WI38 (cell line): ENCODE results near the gene SESTD1.
A peak's percentile ranks its signal among the peaks of the same experiment; 100 is the strongest.

Experiments
- H3K4me3 ChIP-seq: 2 replicates; pipeline ENCODE4 v1.5.1; 2011; ENCODE audit warnings: low read depth, mild to moderate bottlenecking, control low read depth, low read length
- TF ChIP-seq, protein P1 (sequence below): IDR thresholded peaks from 2 replicates; pipeline ENCODE4 v1.5.1; 2012; ENCODE audit warnings: low read depth, mild to moderate bottlenecking, control low read depth, low read length

The SESTD1 gene, protein sequence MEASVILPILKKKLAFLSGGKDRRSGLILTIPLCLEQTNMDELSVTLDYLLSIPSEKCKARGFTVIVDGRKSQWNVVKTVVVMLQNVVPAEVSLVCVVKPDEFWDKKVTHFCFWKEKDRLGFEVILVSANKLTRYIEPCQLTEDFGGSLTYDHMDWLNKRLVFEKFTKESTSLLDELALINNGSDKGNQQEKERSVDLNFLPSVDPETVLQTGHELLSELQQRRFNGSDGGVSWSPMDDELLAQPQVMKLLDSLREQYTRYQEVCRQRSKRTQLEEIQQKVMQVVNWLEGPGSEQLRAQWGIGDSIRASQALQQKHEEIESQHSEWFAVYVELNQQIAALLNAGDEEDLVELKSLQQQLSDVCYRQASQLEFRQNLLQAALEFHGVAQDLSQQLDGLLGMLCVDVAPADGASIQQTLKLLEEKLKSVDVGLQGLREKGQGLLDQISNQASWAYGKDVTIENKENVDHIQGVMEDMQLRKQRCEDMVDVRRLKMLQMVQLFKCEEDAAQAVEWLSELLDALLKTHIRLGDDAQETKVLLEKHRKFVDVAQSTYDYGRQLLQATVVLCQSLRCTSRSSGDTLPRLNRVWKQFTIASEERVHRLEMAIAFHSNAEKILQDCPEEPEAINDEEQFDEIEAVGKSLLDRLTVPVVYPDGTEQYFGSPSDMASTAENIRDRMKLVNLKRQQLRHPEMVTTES

DNA sequence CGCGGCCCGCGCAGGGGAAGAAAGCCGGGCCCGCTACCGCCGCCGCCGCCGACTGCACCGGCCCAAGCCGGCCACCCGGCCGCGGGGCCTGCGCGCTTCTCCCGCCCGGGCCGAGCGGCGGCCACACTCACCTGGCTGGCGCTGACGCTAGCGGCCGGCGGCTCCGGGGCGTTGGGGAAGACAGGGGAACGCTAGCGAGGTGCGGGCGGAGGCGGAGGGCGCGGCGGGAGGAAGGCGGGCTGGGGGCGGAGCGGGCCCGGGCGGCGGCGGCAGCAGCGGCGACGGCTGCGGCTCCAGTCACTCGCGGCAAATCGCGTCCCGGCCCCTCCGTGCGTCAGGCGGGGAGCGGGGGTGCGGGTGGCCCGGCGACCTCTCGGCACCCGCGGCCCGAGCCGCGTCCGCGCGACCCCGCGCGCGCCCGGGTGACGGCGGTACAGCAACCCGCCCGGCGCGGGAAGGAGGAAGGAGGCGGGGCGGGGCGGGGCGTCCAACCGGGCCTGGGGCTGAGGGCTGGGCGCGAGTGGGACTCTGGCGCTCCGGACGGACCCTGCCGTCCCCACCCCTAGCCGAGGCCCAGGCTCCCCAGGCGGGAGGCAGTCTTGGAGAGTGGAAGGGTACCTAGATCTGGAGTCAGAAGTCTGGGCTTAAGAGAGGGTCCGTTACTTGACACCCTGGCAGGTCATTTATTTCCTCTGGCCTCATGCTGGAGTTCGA, at the start of gene SESTD1:
SESTD1 (minus strand) TSS at position 465 of the 714 bp plus-strand sequence. CDS start 72,991 bp downstream, outside the sequence.
- peak within 1 kb of the TSS; percentile 83 for H3K4me3 ChIP-seq
- TF ChIP-seq, protein P1, sequence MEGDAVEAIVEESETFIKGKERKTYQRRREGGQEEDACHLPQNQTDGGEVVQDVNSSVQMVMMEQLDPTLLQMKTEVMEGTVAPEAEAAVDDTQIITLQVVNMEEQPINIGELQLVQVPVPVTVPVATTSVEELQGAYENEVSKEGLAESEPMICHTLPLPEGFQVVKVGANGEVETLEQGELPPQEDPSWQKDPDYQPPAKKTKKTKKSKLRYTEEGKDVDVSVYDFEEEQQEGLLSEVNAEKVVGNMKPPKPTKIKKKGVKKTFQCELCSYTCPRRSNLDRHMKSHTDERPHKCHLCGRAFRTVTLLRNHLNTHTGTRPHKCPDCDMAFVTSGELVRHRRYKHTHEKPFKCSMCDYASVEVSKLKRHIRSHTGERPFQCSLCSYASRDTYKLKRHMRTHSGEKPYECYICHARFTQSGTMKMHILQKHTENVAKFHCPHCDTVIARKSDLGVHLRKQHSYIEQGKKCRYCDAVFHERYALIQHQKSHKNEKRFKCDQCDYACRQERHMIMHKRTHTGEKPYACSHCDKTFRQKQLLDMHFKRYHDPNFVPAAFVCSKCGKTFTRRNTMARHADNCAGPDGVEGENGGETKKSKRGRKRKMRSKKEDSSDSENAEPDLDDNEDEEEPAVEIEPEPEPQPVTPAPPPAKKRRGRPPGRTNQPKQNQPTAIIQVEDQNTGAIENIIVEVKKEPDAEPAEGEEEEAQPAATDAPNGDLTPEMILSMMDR: no peak

DNA sequence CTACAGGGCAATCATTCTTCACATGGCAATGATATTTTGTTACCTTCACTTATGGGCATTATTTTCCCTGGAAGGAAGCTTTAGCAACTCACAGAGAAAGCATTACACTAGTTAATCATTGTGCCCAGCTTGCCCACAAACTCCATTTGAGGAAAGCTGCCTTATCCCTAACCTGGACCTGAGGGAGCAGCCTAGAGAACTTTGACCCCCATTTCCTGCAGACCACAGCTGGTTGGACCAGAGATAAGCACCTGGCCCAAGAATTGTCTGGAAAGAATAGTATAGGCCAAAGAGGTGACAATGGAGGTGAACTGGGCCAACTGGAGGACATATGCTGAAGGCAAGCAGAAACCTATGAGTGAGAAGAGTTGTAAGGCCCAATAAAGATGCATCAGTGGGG, 48.4 kb upstream of the SESTD1 start:
- TF ChIP-seq, protein P1: no peak
- no peak overlapping the region for H3K4me3 ChIP-seq

DNA sequence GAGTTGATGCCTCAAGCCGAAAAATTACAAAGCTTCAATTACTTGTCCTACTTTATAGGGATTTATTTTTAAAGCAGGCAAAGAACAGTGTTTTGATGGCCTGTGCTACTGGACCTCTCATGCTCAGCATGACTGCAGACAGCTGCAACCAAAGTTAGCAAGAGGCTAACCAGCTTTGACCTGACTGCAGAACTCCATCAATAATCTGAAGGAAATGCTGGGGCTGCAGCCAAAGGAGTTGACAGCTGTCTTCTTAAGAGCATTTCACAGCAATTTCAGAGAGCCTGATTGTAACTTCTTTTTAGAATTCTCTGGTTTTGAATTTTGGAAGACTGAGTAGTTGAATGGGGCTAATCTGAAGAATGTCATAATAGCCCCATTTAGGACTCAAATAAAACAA, 46.5 kb upstream of the SESTD1 start:
- TF ChIP-seq, protein P1: no peak

DNA sequence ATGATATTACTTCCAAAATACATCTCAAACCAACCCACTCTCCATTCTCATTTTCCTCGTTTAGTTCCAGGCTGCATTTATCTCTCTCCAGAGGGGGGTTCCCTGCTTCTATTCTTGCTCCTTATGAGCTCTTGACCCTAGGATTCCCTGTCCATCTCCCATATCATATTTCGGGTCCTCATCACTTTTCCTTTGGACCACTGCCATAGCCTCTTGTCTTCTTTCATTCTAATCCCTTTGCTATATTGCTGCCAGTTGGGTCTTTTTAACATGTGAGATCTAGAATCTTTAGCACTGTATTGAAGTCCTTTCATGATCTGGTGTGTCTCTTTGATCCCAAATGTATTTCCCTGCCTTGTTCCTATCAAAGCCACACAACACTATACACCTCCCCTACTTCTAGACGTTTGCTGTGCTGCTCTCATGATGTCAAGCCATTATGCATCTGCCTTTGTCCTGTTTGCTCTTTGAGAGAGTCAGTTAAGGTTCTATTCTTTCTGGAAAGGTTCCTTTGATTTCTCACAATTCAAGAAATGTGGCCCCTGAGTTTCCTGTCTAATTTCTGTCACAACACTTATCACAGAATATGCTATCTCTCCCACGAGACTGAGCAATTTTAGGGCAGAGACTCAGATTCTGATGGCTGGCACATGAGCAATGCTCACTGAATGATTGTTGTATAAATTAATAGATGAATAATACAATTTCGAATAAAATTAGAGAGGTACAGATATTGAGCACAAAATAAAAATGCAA, 43.2 kb upstream of the SESTD1 start:
- TF ChIP-seq, protein P1: no peak
- no peak overlapping the region for H3K4me3 ChIP-seq

More for the DNA sequence above, 46.5 kb upstream of the SESTD1 start:
- no peak overlapping the region for H3K4me3 ChIP-seq

DNA sequence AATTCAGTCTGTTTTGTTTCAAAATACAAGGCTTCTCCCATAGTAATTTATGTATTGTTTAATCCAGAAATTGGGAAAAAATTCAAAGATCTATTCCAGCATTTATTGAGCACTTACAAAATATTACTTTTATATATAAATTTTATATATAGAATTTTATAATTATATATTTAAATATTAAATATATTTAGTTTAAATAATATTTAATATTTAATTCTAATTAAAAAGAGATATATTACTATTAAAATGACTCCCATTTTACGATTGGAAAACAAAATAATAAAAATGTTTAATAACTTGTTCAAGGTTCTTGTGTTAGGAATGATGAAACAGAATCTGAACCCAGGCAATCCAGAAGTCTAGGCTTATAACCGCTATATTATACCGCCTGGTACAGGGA, 40.5 kb upstream of the SESTD1 start:
- TF ChIP-seq, protein P1: no peak
- no peak overlapping the region for H3K4me3 ChIP-seq

DNA sequence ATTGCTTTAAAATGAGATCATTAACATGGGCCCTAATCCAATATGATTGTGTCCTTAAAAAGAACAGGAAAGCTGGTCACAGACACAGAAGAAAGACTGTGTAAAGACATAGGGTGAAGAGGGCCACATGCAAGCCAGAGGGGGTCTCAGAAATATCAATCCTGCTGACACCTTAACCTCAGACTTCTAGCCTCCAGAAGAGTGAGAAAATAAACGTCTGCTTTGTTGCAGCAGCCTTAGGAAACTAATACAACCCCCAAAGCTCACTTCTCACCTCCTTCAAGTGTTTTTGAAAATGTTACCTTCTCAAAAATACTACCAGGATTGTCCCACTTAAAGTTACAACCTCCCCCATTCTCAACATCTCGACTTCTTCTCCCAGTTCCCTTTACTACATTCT, 39.8 kb upstream of the SESTD1 start:
- no peak overlapping the region for H3K4me3 ChIP-seq
- TF ChIP-seq, protein P1: no peak
